HTERT RPE-1 (cell line): ENCODE results near the gene EPHA5.

Source experiments
- in situ Hi-C: fragments of 300-500 bp; cut with MboI; formaldehyde crosslinking; loops from 4 replicates; pipeline ENCODE4 v1.14.3; 2020; ENCODE audit warnings: low sequenced_read_pairs

The EPHA5 gene

GRCh38 chr4:65508168-65508567, 162.1 kb downstream of the EPHA5 start:
- in situ Hi-C loops, result no loop called here

GRCh38 chr4:65502131-65502701, 168.1 kb downstream of the EPHA5 start:
- in situ Hi-C loops, result no loop called here

GRCh38 chr4:65498606-65499005, 171.7 kb downstream of the EPHA5 start:
- in situ Hi-C loops, result no loop called here

GRCh38 chr4:65495439-65495838, 174.8 kb downstream of the EPHA5 start:
- in situ Hi-C loops, result no loop called here

GRCh38 chr4:65482410-65482809, 187.9 kb downstream of the EPHA5 start:
- in situ Hi-C loops, result no loop called here

GRCh38 chr4:65472531-65472930, 197.8 kb downstream of the EPHA5 start:
- in situ Hi-C loops, result no loop called here

- in situ Hi-C loops, result no loop called here
These were observed 203.1 kb downstream of the EPHA5 start for GRCh38 chr4:65467068-65467680.

- in situ Hi-C loops, result no loop called here
These were observed 208.5 kb downstream of the EPHA5 start for GRCh38 chr4:65461781-65462180.

GRCh38 chr4:65457011-65457410, 213.3 kb downstream of the EPHA5 start:
- in situ Hi-C loops, result no loop called here

GRCh38 chr4:65456579-65456978, 213.7 kb downstream of the EPHA5 start:
- in situ Hi-C loops, result no loop called here

- in situ Hi-C loops, result no loop called here
These were observed 216.9 kb downstream of the EPHA5 start for GRCh38 chr4:65453398-65453797.

GRCh38 chr4:65450899-65451298, 219.4 kb downstream of the EPHA5 start:
- in situ Hi-C loops, result no loop called here

GRCh38 chr4:65437102-65437501, 233.2 kb downstream of the EPHA5 start:
- in situ Hi-C loops, result no loop called here

GRCh38 chr4:65422109-65422508, 248.2 kb downstream of the EPHA5 start:
- in situ Hi-C loops, result no loop called here

- in situ Hi-C loops, result no loop called here
These were observed 250.3 kb downstream of the EPHA5 start for GRCh38 chr4:65420036-65420435.

- in situ Hi-C loops, result no loop called here
These were observed 253.4 kb downstream of the EPHA5 start for GRCh38 chr4:65416891-65417290.

- in situ Hi-C loops, result no loop called here
These were observed 262.8 kb downstream of the EPHA5 start for GRCh38 chr4:65407483-65407882.

GRCh38 chr4:65401083-65401482, 269.2 kb downstream of the EPHA5 start:
- in situ Hi-C loops, result no loop called here

GRCh38 chr4:65399084-65399483, 271.2 kb downstream of the EPHA5 start:
- in situ Hi-C loops, result no loop called here

- in situ Hi-C loops, result no loop called here
These were observed 277.2 kb downstream of the EPHA5 start for GRCh38 chr4:65393078-65393477.

GRCh38 chr4:65392488-65392887, 277.8 kb downstream of the EPHA5 start:
- in situ Hi-C loops, result no loop called here

- in situ Hi-C loops, result no loop called here
These were observed 278.5 kb downstream of the EPHA5 start for GRCh38 chr4:65391814-65392213.

GRCh38 chr4:65391382-65391781, 278.9 kb downstream of the EPHA5 start:
- in situ Hi-C loops, result no loop called here
